MM.1S (cell line): ENCODE measurements around the gene SUGP2.
A peak's percentile ranks its signal among the peaks of the same experiment; 100 is the strongest.

Experiments
- DNase-seq: peaks from one replicate; pipeline ENCODE4 v3.0.0-alpha.2; 2015
- H2AFZ ChIP-seq: fragments of 300-600 bp; sonication (generic); 2 replicates; pipeline ENCODE4 v1.6.0; 2016; ENCODE audit warnings: antibody characterized with exemption, low read length
- H3F3A ChIP-seq: fragments of 300-600 bp; sonication (generic); 2 replicates; pipeline ENCODE4 v1.6.1; 2016; ENCODE audit warnings: mild to moderate bottlenecking, antibody characterized with exemption, low read length, moderate library complexity, mixed read lengths; ENCODE audit not compliant: insufficient read depth
- H3K27ac ChIP-seq: fragments of 300-600 bp; sonication (generic); 2 replicates; pipeline ENCODE4 v1.5.1; 2016; ENCODE audit warnings: mild to moderate bottlenecking, low read length
- H3K27me3 ChIP-seq: fragments of 300-600 bp; sonication (generic); replicated peaks from 2 replicates; pipeline ENCODE4 v1.6.0; 2016; ENCODE audit warnings: low read length; ENCODE audit not compliant: insufficient read depth
- H3K36me3 ChIP-seq: fragments of 300-600 bp; sonication (generic); replicated peaks from 2 replicates; pipeline ENCODE4 v1.6.1; 2016; ENCODE audit warnings: mild to moderate bottlenecking, low read length, mixed read lengths; ENCODE audit not compliant: insufficient read depth
- H3K4me1 ChIP-seq: fragments of 300-600 bp; sonication (generic); 2 replicates; pipeline ENCODE4 v1.6.1; 2016; ENCODE audit warnings: low read length, mixed read lengths
- H3K4me2 ChIP-seq: fragments of 300-600 bp; sonication (generic); 2 replicates; pipeline ENCODE4 v1.6.0; 2016; ENCODE audit warnings: low read depth, low read length
- H3K4me3 ChIP-seq: fragments of 300-600 bp; sonication (generic); 2 replicates; pipeline ENCODE4 v1.5.1; 2016; ENCODE audit warnings: low read length, mixed read lengths
- H3K79me2 ChIP-seq: fragments of 300-600 bp; sonication (generic); 2 replicates; pipeline ENCODE4 v1.6.1; 2016; ENCODE audit warnings: mixed run types, low read length, mixed read lengths
- H3K9ac ChIP-seq: fragments of 300-600 bp; sonication (generic); 2 replicates; pipeline ENCODE4 v1.6.1; 2016; ENCODE audit warnings: low read length, mixed read lengths
- H3K9me2 ChIP-seq: fragments of 300-600 bp; sonication (generic); replicated peaks from 2 replicates; pipeline ENCODE4 v1.6.1; 2016; ENCODE audit warnings: mild to moderate bottlenecking, low read length, mixed read lengths; ENCODE audit not compliant: insufficient read depth
- H3K9me3 ChIP-seq: fragments of 300-600 bp; sonication (generic); replicated peaks from 2 replicates; pipeline ENCODE4 v1.6.1; 2016; ENCODE audit warnings: mild to moderate bottlenecking, low read length, mixed read lengths; ENCODE audit not compliant: insufficient read depth
- H4K20me1 ChIP-seq: fragments of 300-600 bp; sonication (generic); 2 replicates; pipeline ENCODE4 v1.6.1; 2016; ENCODE audit warnings: mild to moderate bottlenecking, low read length, moderate library complexity, mixed read lengths; ENCODE audit not compliant: insufficient read depth
- EZH2 ChIP-seq: fragments of 300-600 bp; sonication (generic); optimal IDR thresholded peaks from 2 replicates; pipeline ENCODE3; 2017; ENCODE audit warnings: low read depth, mild to moderate bottlenecking, antibody characterized with exemption, low read length, mixed read lengths
- EZH2phosphoT487 ChIP-seq: fragments of 300-600 bp; sonication (generic); IDR thresholded peaks from 2 replicates; pipeline ENCODE4 v1.6.1; 2018; ENCODE audit warnings: antibody characterized with exemption, low read length
- TF ChIP-seq, protein P1 (sequence below): fragments of 300-600 bp; sonication (generic); IDR thresholded peaks from 2 replicates; pipeline ENCODE4 v1.5.1; 2016; ENCODE audit warnings: antibody characterized with exemption, low read length, mixed read lengths

Gene SUGP2

GRCh38 chr19:18972301-18972811 lies 61.0 kb downstream of the SUGP2 start:
- Histone ChIP-seq H3K4me2 (no peak overlapping the region), H3K9ac (no peak overlapping the region), H2AFZ (no peak overlapping the region)

DNA sequence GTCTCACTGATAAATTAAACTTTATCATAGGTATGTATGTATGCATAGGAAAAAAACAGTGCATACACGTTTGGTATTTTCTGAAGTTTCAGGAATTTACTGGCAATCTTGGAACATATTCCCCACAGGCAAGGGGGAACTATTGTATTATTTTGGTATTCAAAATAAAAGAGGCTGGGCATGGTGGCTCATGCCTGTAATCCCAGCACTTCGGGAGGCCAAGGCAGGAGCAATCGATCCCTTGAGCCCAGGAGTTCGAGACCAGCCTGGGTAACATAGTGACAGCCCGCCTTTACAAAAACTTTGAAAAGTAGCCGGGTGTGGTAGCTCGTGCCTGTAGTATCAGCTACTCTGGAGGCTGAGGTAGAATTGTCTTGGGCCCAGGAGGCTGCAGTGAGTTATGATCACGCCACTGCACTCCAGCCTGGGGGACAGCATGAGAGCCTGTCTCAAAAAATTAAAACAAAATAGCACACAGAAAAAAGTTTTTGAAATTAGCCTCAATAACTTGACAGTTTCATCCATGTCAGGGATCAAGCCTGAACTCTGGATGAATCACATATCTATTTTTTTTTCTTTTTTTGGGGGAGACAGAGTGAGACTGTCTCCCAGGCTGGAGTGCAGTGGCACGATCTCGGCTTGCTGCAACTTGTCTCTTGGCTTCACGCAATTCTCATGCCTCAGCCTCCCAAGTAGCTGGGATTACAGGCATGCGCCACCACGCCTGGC lies 63.2 kb downstream of the SUGP2 start:
- Histone ChIP-seq H2AFZ (no peak overlapping the region), H3K4me2 (no peak overlapping the region), H3K27me3 (no peaks in the 10 kb centered on the region), H3K4me3 (no peak overlapping the region), H3K9me3 (no peaks in the 10 kb centered on the region), H3K4me1 (no peaks in the 10 kb centered on the region), H3K36me3 (no peaks in the 10 kb centered on the region), H4K20me1 (no peaks in the 10 kb centered on the region), H3K27ac (no peak overlapping the region), H3K9ac (no peak overlapping the region), H3K9me2 (no peaks in the 10 kb centered on the region), H3F3A (no peaks in the 10 kb centered on the region), H3K79me2 (no peaks in the 10 kb centered on the region)
- TF ChIP-seq EZH2, result no peak
- no peak for TF ChIP-seq EZH2phosphoT487
- TF ChIP-seq, protein P1, sequence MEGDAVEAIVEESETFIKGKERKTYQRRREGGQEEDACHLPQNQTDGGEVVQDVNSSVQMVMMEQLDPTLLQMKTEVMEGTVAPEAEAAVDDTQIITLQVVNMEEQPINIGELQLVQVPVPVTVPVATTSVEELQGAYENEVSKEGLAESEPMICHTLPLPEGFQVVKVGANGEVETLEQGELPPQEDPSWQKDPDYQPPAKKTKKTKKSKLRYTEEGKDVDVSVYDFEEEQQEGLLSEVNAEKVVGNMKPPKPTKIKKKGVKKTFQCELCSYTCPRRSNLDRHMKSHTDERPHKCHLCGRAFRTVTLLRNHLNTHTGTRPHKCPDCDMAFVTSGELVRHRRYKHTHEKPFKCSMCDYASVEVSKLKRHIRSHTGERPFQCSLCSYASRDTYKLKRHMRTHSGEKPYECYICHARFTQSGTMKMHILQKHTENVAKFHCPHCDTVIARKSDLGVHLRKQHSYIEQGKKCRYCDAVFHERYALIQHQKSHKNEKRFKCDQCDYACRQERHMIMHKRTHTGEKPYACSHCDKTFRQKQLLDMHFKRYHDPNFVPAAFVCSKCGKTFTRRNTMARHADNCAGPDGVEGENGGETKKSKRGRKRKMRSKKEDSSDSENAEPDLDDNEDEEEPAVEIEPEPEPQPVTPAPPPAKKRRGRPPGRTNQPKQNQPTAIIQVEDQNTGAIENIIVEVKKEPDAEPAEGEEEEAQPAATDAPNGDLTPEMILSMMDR, result no peak
- DNase-seq, result no peak

More at GRCh38 chr19:18972301-18972811, 61.0 kb downstream of the SUGP2 start:
- TF ChIP-seq EZH2phosphoT487 (no peak), EZH2 (no peak)
- TF ChIP-seq, protein P1, result no peak
- no peaks in the 10 kb centered on the region for H3K4me1 ChIP-seq
- H3K27me3 ChIP-seq, result no peaks in the 10 kb centered on the region
- DNase-seq, result no peak
- H3K4me3 ChIP-seq, result no peak overlapping the region
- H3F3A ChIP-seq, result no peaks in the 10 kb centered on the region
- no peaks in the 10 kb centered on the region for H3K79me2 ChIP-seq
- H3K36me3 ChIP-seq, result no peaks in the 10 kb centered on the region
- H3K9me3 ChIP-seq, result no peaks in the 10 kb centered on the region
- H4K20me1 ChIP-seq, result no peaks in the 10 kb centered on the region
- no peak overlapping the region for H3K27ac ChIP-seq
- no peaks in the 10 kb centered on the region for H3K9me2 ChIP-seq

DNA sequence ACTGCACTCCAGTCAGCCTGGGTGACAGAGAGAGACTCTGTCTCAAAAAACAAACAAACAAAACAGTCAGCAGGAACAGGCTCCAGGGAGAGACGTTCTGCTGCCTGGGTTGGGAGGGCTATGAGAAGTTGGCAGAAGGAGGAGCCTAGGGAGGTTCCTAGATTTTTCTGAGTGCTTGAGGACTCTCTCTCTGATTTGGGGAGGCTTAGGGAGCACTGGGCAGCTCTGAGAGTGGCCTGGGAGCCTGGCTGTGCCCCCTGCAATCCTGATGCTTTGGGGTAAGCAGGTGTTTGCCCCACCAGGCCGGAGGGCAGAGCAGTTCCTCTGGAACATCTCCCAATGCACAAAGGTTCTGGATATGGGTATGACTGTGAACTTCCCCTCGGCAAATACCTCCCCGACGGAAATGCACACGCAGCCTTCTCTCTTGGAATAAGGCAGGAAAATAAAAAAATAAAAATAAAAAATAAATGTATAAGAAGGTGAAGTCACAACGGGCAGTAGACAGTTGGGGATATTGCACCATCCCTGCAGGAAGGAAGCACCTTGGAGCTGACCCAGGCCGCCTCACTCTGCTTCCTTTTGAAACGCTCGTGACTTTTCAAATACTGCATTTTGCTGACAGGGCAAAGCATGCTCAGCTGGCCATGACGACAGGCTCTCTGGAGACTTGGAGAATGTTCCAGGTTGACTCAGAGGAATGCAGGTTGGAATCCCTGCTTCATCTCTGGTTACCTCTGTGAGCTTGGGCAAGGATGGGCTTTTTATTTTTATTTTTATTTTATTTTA lies 65.8 kb downstream of the SUGP2 start:
- H3F3A ChIP-seq, result no peaks in the 10 kb centered on the region

More for the DNA sequence above, 65.8 kb downstream of the SUGP2 start:
- no peak for DNase-seq
- no peaks in the 10 kb centered on the region for H3K4me1 ChIP-seq
- H3K27me3 ChIP-seq, result no peaks in the 10 kb centered on the region
- H3K9ac ChIP-seq, result no peak overlapping the region
- no peak overlapping the region for H3K4me3 ChIP-seq
- no peaks in the 10 kb centered on the region for H4K20me1 ChIP-seq
- no peak overlapping the region for H3K27ac ChIP-seq
- no peaks in the 10 kb centered on the region for H3K9me3 ChIP-seq
- TF ChIP-seq, protein P1, result no peak
- H2AFZ ChIP-seq, result 0 out of 2 replicates have a peak overlapping the region, but pooled peaks have one; percentile 19
- H3K36me3 ChIP-seq, result no peaks in the 10 kb centered on the region
- no peaks in the 10 kb centered on the region for H3K9me2 ChIP-seq
- H3K4me2 ChIP-seq, result no peak overlapping the region
- H3K79me2 ChIP-seq, result no peaks in the 10 kb centered on the region
